Measurements from ENCODE around the gene RPGR.

Gene RPGR

DNA sequence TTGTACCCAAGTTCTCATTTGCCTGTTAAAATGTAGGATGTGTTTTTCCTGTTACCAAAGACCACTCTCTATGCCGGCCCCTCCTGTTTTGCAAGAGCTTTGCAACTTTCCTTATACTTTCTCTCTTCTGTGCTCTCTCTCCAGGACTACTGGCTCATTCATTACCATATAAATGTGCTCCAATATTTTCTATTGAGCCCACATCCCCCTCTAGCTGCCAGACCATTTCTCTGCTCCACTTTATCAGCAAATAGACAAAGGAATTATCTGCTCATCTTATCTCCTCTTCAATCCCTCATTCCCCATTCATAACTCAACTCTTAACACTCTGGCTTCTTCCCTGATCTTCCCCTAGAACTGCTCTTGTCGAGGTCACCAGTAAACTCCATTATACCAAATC is 33.6 kb downstream of the RPGR start:
- Histone ChIP-seq H3K4me1 (no peaks in the 10 kb centered on the region), H3K9me3 (no peaks in the 10 kb centered on the region), H3K27me3 (no peaks in the 10 kb centered on the region), H3K4me3 (ENCODE audit: low read depth, low read length) (no peak overlapping the region), H3K36me3 (no peaks in the 10 kb centered on the region)
- TF ChIP-seq, protein P1, sequence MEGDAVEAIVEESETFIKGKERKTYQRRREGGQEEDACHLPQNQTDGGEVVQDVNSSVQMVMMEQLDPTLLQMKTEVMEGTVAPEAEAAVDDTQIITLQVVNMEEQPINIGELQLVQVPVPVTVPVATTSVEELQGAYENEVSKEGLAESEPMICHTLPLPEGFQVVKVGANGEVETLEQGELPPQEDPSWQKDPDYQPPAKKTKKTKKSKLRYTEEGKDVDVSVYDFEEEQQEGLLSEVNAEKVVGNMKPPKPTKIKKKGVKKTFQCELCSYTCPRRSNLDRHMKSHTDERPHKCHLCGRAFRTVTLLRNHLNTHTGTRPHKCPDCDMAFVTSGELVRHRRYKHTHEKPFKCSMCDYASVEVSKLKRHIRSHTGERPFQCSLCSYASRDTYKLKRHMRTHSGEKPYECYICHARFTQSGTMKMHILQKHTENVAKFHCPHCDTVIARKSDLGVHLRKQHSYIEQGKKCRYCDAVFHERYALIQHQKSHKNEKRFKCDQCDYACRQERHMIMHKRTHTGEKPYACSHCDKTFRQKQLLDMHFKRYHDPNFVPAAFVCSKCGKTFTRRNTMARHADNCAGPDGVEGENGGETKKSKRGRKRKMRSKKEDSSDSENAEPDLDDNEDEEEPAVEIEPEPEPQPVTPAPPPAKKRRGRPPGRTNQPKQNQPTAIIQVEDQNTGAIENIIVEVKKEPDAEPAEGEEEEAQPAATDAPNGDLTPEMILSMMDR (IDR thresholded peaks at IDR 0.05; ENCODE audit: low read depth, low read length) = 0 out of 2 replicates have a peak, but pooled peaks have one; percentile 1
- no peak for DNase-seq

DNA sequence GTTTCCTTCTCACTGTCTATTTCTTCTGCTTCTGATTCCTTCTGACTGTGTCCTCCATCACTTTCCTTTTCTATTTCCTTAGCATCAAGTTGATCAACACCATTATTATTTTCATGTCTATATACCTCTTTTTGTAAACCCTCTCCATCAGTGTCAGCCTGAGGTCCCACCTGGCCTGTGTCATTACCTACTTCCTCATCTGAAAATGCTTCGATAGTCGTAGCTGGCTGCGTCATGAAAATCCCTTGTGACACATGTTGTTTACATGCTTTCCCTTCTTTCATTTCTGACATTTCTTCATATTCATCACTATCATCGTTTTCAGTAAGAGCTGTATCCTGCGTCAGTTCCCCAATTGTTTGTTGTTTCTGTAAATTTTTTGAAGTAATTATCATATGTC is 39.6 kb downstream of the RPGR start:
- H3K4me1 ChIP-seq = no peaks in the 10 kb centered on the region
- H3K36me3 ChIP-seq = no peaks in the 10 kb centered on the region
- H3K27me3 ChIP-seq = no peaks in the 10 kb centered on the region
- H3K9me3 ChIP-seq = no peaks in the 10 kb centered on the region
- DNase-seq = no peak
- TF ChIP-seq, protein P1 (IDR thresholded peaks at IDR 0.05; ENCODE audit: low read depth, low read length) = no peak
- no peak overlapping the region for H3K4me3 ChIP-seq (ENCODE audit: low read depth, low read length)

DNA sequence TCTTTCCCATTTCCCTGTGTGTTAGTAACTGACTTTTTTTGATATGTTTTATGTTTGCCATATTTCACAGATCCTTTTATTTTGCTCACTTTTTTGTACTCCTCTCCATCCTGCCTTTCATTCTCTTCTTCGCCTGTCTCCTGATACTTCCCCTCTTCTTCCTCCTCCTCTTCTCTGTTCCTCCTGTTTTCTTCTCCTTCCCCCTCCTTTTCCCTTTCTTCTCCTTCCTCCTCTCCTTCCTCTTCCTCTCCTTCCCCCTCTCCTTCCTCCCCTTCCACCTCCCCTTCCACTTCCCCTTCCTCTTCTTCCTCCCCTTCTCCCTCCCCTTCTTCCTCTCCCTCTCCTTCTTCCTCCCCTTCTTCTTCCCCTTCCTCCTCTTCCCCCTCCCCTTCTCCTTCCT is 41.7 kb downstream of the RPGR start:
- DNase-seq = no peak
- Histone ChIP-seq H3K4me1 (no peaks in the 10 kb centered on the region), H3K36me3 (no peaks in the 10 kb centered on the region), H3K9me3 (no peaks in the 10 kb centered on the region), H3K27me3 (no peaks in the 10 kb centered on the region), H3K4me3 (ENCODE audit: low read depth, low read length) (no peak overlapping the region)
- TF ChIP-seq, protein P1 (IDR thresholded peaks at IDR 0.05; ENCODE audit: low read depth, low read length) = no peak

DNA sequence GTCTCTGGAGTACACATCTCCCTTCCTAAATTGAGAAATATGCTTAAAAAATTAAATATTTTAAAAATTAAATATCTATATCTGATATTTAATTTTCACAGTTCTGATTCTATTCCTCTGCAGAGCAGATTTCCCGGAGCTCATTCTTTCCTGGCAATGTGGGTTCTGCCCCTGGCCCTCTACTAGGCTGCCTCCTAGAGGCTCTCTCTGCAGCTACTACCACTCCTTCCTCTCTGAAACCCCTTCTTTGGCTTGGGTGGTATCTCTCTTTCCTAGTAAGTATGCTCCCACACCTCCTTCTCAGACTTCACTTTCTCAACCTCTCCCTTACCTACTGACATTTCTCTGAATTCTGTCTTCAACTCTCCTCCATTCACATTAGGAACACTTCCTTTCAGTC is 45.3 kb downstream of the RPGR start:
- Histone ChIP-seq H3K9me3 (no peaks in the 10 kb centered on the region), H3K4me3 (ENCODE audit: low read depth, low read length) (no peak overlapping the region), H3K36me3 (no peaks in the 10 kb centered on the region), H3K4me1 (no peaks in the 10 kb centered on the region), H3K27me3 (no peaks in the 10 kb centered on the region)
- peak; percentile 4 for DNase-seq
- TF ChIP-seq, protein P1 (IDR thresholded peaks at IDR 0.05; ENCODE audit: low read depth, low read length) = peak; percentile 35

DNA sequence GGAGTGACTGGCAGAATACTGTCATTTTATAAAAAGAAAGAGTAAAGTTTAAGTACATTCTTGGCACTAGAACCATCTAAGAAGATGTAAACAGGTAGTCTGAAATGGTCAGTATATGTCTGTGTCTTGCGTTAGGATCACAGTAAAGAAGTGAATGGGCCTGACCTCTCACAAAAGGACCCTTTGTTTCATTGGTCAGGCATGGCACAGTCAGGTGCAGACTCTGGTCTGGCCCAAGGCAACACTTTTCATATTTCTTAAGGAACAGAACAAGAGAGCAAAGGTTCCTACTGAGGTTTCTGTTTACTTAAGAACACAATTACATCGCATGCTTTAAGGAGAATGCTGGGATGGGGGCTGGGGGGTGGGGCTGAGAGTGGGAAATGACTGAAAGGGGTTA is 48.1 kb downstream of the RPGR start:
- Histone ChIP-seq H3K36me3 (no peaks in the 10 kb centered on the region), H3K9me3 (no peaks in the 10 kb centered on the region), H3K27me3 (no peaks in the 10 kb centered on the region), H3K4me1 (no peaks in the 10 kb centered on the region), H3K4me3 (ENCODE audit: low read depth, low read length) (no peak overlapping the region)
- DNase-seq = no peak
- TF ChIP-seq, protein P1 (IDR thresholded peaks at IDR 0.05; ENCODE audit: low read depth, low read length) = no peak

DNA sequence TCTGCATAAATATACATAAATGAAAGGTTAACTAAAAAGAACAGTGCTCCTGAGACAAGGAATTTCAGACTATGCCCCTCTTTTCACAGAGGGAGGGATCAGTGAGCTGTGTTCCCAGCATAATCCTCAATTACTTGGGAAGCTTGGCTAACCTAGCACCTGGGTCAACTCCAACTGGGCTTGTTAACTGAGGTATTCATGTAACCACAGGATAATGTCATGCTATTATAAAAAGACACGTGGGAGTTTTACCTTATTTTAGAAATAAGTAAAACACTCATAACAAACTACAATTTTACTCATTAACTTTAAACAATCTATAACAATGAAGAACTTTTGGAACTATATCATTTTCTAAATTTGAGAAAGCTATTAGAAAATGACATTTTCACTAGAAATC is 48.6 kb downstream of the RPGR start:
- H3K36me3 ChIP-seq = no peaks in the 10 kb centered on the region
- H3K27me3 ChIP-seq = no peaks in the 10 kb centered on the region
- DNase-seq = no peak
- H3K4me3 ChIP-seq (ENCODE audit: low read depth, low read length) = no peak overlapping the region
- TF ChIP-seq, protein P1 (IDR thresholded peaks at IDR 0.05; ENCODE audit: low read depth, low read length) = no peak
- H3K9me3 ChIP-seq = no peaks in the 10 kb centered on the region
- H3K4me1 ChIP-seq = no peaks in the 10 kb centered on the region
